NCI-H82 treated with DMSO at 0.1 percent for 48 hours (cell line): ENCODE results near the gene PBX3.
"Not testable (repeated sequence)": the region's sequence is repeated elsewhere in the genome, so short reads cannot be mapped to it uniquely, and the experiment has no call there.

Source experiments
- DNase-seq: peaks from one replicate; lab custom pipeline; 2025; ENCODE audit not compliant: unreplicated experiment; lab: John Stamatoyannopoulos, UW

Gene PBX3

GRCh38 chr9:125820100-125820804 is 73.1 kb downstream of the PBX3 start:
- DNase-seq, result no peak

DNA sequence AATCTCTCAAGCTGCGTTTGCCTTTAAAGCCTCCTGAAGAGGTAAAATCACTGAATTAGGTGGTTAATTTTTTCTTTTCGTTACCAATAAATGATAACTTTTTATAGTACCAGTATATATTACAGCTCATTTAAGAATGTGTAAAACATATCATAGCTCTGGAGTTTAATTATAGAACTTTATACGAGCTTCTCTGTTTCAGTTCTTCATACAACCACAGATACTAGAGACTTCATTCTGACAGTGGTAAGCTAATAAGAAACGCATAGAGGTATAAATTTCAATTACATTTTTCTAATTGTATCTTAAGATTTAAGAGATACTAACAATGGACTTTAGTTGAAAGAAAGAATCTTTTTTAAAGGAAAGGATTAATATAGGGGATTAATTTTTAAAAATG is 73.9 kb downstream of the PBX3 start:
- no peak for DNase-seq

GRCh38 chr9:125822160-125822559 is 75.0 kb downstream of the PBX3 start:
- DNase-seq, result no peak

- no peak for DNase-seq
These were observed 75.7 kb downstream of the PBX3 start for GRCh38 chr9:125822902-125823301.

DNA sequence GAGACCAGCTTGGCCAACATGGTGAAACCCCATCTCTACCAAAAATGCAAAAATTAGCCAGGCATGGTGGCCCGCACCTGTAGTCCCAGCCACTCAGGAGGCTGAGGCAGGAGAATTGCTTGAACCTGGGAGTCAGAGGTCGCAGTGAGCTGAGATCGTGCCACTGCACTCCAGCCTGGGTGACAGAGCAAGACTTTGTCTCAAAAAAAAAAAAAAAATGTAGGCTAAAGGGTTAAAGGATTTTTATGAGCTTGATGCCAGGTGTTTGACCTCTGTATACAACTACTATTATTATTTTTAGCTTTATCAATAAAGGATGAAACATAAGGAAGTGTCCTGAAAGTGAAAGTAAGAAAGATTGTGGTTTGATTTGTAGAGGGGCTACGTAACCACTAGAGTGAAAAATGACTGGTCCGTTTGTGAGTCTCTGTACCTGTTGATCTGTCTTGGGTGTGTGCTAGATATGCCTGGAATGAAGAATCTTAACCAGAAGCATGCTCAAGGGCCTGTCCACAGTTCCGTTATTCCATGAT is 76.8 kb downstream of the PBX3 start:
- DNase-seq, result not testable (repeated sequence)

DNA sequence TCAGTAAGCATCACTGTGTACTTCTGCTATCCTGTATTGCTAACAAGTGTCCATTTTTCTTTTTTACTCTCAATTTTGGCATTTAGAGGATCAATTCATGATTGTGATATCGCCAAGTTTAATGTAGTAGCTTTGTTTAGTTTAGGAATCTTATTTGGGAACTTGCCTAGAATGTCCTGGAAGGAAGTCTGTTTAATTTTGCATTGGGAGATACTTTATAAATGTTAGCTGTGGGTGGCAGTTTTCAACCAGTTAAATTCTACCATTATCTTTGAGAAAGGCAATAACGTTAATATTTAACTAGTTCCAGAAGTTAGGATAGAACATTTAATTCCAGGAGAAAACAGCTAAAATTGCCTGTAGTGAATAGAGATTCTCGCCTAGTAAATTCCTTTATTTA is 78.6 kb downstream of the PBX3 start:
- DNase-seq, result no peak

- no peak for DNase-seq
These were observed 79.7 kb downstream of the PBX3 start for GRCh38 chr9:125826850-125827249.

DNA sequence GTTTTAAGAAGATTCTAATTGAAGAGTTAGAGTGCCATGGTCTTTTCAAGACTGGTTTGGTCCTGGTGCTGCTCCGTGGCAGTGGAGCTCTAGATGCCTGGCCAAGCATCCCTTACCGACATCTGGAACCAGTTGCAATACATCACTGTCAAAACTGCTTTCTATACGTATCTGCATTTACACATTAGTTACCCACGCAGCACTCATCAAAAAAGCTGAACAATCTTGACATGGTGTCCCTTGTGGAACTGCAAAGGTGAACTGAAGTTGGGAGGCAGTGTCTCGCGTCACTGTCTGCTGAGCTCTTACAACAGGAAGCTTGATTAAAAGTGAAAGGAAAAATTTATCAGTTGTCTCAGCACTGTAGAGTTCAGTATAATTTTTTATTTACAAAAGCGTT is 82.6 kb downstream of the PBX3 start:
- no peak for DNase-seq

- no peak for DNase-seq
These were observed 83.9 kb downstream of the PBX3 start for GRCh38 chr9:125831054-125831453.

- DNase-seq, result no peak
These were observed 84.4 kb downstream of the PBX3 start for GRCh38 chr9:125831616-125832015.

- DNase-seq, result no peak
These were observed 88.5 kb downstream of the PBX3 start for GRCh38 chr9:125835655-125836054.

- no peak for DNase-seq
These were observed 92.1 kb downstream of the PBX3 start for GRCh38 chr9:125839317-125839716.

DNA sequence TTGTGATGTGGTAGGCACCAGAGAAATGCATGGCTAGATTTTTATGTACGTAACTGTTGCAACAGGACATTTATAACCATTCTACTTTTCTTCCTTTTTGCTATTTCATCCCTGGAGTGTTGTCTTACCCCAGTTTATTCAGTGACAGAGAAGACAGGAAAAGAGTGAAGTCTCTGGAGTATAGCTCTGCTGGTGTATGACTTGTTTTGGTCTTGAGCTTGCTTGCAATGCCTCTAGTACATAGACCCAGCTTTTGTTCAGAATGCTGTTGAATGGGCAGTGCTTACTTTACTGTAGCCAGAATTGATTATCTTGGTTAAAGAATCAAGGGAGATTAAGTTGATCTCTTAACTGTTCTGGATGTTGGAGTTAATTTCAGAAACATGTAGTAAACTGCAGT is 94.3 kb downstream of the PBX3 start:
- DNase-seq, result peak; percentile 31

- no peak for DNase-seq
These were observed 95.1 kb downstream of the PBX3 start for GRCh38 chr9:125842242-125842641.

DNA sequence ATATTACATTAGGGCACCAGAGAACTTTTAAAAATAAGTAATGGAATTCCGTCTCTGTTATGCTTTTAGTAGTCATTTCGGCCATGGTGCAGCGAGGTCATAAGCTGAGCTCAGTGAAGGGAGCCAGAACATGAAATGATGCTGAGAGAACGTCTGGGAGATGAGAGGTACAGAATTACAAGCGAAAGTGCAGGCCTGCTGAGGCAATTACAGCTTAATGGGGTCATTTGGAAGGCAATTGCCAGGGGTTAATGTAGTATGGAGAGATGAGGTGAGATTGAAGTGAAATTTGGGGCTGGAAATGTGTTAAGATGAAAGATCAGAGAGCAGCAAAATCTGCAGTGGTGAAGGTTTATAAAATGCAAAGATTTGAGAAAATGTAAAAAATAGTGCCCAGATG is 96.5 kb downstream of the PBX3 start:
- peak; percentile 90 for DNase-seq

- DNase-seq, result peak; percentile 97
These were observed 97.4 kb downstream of the PBX3 start for GRCh38 chr9:125844611-125845010.

DNA sequence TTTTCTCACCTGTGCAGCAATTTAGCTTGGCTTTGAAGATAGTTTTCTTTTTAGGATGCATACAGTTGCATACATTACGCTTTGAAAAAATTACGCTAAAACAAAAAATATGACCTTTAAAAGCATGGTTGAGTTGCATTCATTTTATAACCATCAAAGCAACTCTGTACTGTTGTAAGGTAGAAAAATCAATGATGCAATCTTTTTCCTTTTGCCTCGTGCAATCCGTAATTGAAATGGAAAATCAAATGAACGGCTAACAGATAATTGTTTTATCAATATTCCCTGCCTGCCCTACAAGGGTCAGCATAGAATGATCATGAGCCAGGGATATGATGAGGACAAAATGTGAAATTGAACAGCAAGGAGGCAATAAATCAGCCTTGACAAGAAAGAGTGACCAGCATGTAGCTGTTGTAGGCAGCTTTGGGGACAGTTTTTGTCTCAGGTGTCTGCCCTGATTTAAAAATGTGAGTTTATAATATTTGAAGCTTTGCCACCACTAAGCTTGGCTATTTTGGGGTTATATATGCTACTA is 98.2 kb downstream of the PBX3 start:
- no peak for DNase-seq

GRCh38 chr9:125847735-125848134 is 100.6 kb downstream of the PBX3 start:
- no peak for DNase-seq

GRCh38 chr9:125850106-125850632 is 103.0 kb downstream of the PBX3 start:
- no peak for DNase-seq

DNA sequence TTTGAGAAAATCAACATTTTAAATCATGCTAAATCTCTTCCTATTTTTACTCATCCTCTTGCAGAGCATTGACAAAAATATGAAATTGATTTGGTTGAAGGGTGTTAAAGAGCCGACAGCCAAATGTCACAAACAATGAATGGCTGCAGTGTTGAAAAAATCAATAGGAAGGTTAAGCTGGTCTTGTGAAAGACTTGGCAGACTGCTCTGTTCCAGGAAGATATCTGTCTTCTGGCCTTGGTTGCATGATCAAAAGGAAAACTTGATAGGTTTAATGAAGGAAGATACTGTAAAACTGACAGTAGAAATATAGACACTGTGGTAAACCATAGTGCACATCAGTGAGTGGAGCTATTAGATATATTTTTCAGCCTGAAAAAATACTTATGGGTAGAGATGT is 103.6 kb downstream of the PBX3 start:
- peak; percentile 56 for DNase-seq

DNA sequence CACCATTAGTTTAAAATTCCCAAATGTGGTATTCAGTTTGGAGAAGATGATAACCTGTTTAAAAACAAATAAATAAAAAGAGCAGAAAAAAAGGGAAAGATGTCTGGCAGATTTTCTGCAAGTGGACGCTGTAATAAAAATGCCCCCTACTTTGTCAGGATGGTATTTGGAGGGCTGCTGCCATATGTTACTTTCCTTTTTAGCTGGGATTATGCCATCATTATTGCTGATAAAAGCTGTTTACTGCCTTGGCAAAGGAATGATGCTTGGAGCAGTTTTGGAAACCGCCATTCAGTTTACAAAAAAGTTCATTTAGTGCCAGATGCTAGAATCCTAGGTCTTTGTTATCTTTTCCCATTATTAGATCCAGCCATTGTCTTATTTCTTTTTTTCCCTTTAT is 104.8 kb downstream of the PBX3 start:
- DNase-seq, result peak; percentile 61

DNA sequence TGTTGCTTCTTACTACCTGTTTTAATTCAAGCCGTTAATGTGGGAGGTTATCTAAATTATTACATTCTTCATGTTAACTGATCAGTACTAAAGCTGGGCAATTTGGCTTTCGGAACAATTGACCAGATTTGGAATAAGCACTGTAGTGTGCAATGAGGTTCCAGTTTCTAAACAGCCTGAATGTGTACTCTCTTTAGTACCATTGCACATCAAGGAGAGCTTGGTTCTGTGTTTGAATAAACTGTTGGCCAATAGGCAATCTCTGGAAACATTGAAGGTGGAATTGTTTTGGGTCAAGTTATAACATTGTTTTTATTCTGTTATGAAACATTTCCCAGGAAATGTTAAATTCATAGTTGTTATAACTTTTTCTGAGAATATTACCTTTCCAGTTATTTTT is 105.2 kb downstream of the PBX3 start:
- peak; percentile 54 for DNase-seq
